NCI-H345 treated with DMSO at 0.1 percent for 48 hours (cell line): ENCODE results near the gene CDH23.

Experiments
- DNase-seq: peaks from one replicate; lab custom pipeline; 2025; ENCODE audit not compliant: unreplicated experiment; lab: John Stamatoyannopoulos, UW

The CDH23 gene

GRCh38 chr10:71761541-71762113, 364.9 kb downstream of the CDH23 start:
- DNase-seq, result no peak

GRCh38 chr10:71762324-71762723, 365.6 kb downstream of the CDH23 start:
- DNase-seq, result no peak

GRCh38 chr10:71763352-71764127, 366.8 kb downstream of the CDH23 start:
- no peak for DNase-seq

- DNase-seq, result no peak
These were observed 368.6 kb downstream of the CDH23 start for GRCh38 chr10:71765176-71765904.

GRCh38 chr10:71765906-71766716, 369.4 kb downstream of the CDH23 start:
- DNase-seq, result no peak

GRCh38 chr10:71766717-71767419, 370.1 kb downstream of the CDH23 start:
- no peak for DNase-seq

GRCh38 chr10:71767420-71768035, 370.8 kb downstream of the CDH23 start:
- no peak for DNase-seq

GRCh38 chr10:71769279-71769823, 372.6 kb downstream of the CDH23 start:
- no peak for DNase-seq

GRCh38 chr10:71770255-71770654, 373.5 kb downstream of the CDH23 start:
- no peak for DNase-seq

GRCh38 chr10:71770789-71771188, 374.1 kb downstream of the CDH23 start:
- no peak for DNase-seq

GRCh38 chr10:71771204-71771603, 374.5 kb downstream of the CDH23 start:
- no peak for DNase-seq

GRCh38 chr10:71771821-71772617, 375.3 kb downstream of the CDH23 start:
- DNase-seq, result no peak

GRCh38 chr10:71772832-71773220, 376.1 kb downstream of the CDH23 start:
- DNase-seq, result no peak

- peak; percentile 12 for DNase-seq
These were observed 376.7 kb downstream of the CDH23 start, which contains the start of gene VSIR for GRCh38 chr10:71773221-71773971. Gene VSIR, minus strand, starts transcription at chr10:71773520. Its CDS starts 81 bp downstream, at chr10:71773439.

GRCh38 chr10:71774916-71775702, 378.4 kb downstream of the CDH23 start:
- no peak for DNase-seq

GRCh38 chr10:71776481-71776925, 379.8 kb downstream of the CDH23 start:
- DNase-seq, result no peak

- DNase-seq, result no peak
These were observed 380.7 kb downstream of the CDH23 start for GRCh38 chr10:71777213-71777985.
